ENCODE results near the gene KIRREL3. TPM values are rescaled to one million over a fixed set of nuclear protein-coding genes. Genes with fewer than 3 reads are reported as not detected.
A peak's percentile ranks its signal among the peaks of the same experiment; 100 is the strongest.

KIRREL3 gene
- total and polyA plus RNA-seq, 5 donors from 2014 or later, result not detected

- no peaks in the 10 kb centered on the region for H3K36me3 Mint-ChIP-seq
- no peak overlapping the region for H3K4me3 Mint-ChIP-seq
- ATAC-seq (ENCODE audit: low read depth in 2 of 2) (no peak), DNase-seq (no peak)
- H3K36me3 ChIP-seq (ENCODE audit: control insufficient read depth, insufficient read depth, low read length), result no peaks in the 10 kb centered on the region
- H3K9me3 Mint-ChIP-seq, result peaks cover 0 to 3% (median 0%) of the 10 kb centered on the region in 7 donors
- no peaks in the 10 kb centered on the region for H3K27me3 ChIP-seq (ENCODE audit: control insufficient read depth, insufficient read depth, low read length)
- H3K4me3 ChIP-seq (ENCODE audit: low read depth, low read length), result no peak overlapping the region
- H3K4me1 ChIP-seq (ENCODE audit: control insufficient read depth, insufficient read depth, low read length, poor library complexity, severe bottlenecking), result no peaks in the 10 kb centered on the region
- no peaks in the 10 kb centered on the region for H3K27me3 Mint-ChIP-seq
- H3K9me3 ChIP-seq (ENCODE audit: control insufficient read depth in 2 of 2, low read length in 2 of 2), result no peaks in the 10 kb centered on the region
- H3K4me1 Mint-ChIP-seq, result no peaks in the 10 kb centered on the region
- no peak overlapping the region for H3K27ac ChIP-seq (ENCODE audit: insufficient read depth, low read length, poor library complexity, severe bottlenecking)
- no peak overlapping the region for H3K27ac Mint-ChIP-seq
Observed at GRCh38 chr11:126841999-126842398, 158.6 kb downstream of the KIRREL3 start.

GRCh38 chr11:126840975-126841374, 159.6 kb downstream of the KIRREL3 start:
- Histone ChIP-seq H3K9me3 (ENCODE audit: control insufficient read depth in 2 of 2, low read length in 2 of 2) (no peaks in the 10 kb centered on the region), H3K4me3 (ENCODE audit: low read depth, low read length) (no peak overlapping the region), H3K27me3 (ENCODE audit: control insufficient read depth, insufficient read depth, low read length) (no peaks in the 10 kb centered on the region), H3K4me1 (ENCODE audit: control insufficient read depth, insufficient read depth, low read length, poor library complexity, severe bottlenecking) (no peaks in the 10 kb centered on the region), H3K27ac (ENCODE audit: insufficient read depth, low read length, poor library complexity, severe bottlenecking) (no peak overlapping the region), H3K36me3 (ENCODE audit: control insufficient read depth, insufficient read depth, low read length) (no peaks in the 10 kb centered on the region)
- Mint-ChIP-seq H3K9me3 (peaks cover 0 to 3% (median 0%) of the 10 kb centered on the region in 7 donors), H3K27me3 (peaks cover 7% of the 10 kb centered on the region), H3K4me3 (no peak overlapping the region), H3K4me1 (no peaks in the 10 kb centered on the region), H3K36me3 (no peaks in the 10 kb centered on the region), H3K27ac (peak overlapping the region in 1 of 3 donors; percentile 76)
- DNase-seq (no peak), ATAC-seq (ENCODE audit: low read depth in 2 of 2) (no peak)

GRCh38 chr11:126840201-126840886, 160.2 kb downstream of the KIRREL3 start:
- Histone ChIP-seq H3K4me3 (ENCODE audit: low read depth, low read length) (no peak overlapping the region), H3K36me3 (ENCODE audit: control insufficient read depth, insufficient read depth, low read length) (no peaks in the 10 kb centered on the region), H3K9me3 (ENCODE audit: control insufficient read depth in 2 of 2, low read length in 2 of 2) (no peaks in the 10 kb centered on the region), H3K27me3 (ENCODE audit: control insufficient read depth, insufficient read depth, low read length) (no peaks in the 10 kb centered on the region), H3K4me1 (ENCODE audit: control insufficient read depth, insufficient read depth, low read length, poor library complexity, severe bottlenecking) (no peaks in the 10 kb centered on the region), H3K27ac (ENCODE audit: insufficient read depth, low read length, poor library complexity, severe bottlenecking) (no peak overlapping the region)
- peaks cover 0 to 3% (median 0%) of the 10 kb centered on the region in 7 donors for H3K9me3 Mint-ChIP-seq
- ATAC-seq (ENCODE audit: low read depth in 2 of 2), result no peak
- peaks cover 7% of the 10 kb centered on the region for H3K27me3 Mint-ChIP-seq
- no peaks in the 10 kb centered on the region for H3K36me3 Mint-ChIP-seq
- H3K27ac Mint-ChIP-seq, result no peak overlapping the region
- no peak overlapping the region for H3K4me3 Mint-ChIP-seq
- DNase-seq, result no peak
- H3K4me1 Mint-ChIP-seq, result no peaks in the 10 kb centered on the region

GRCh38 chr11:126839496-126839895, 161.1 kb downstream of the KIRREL3 start:
- no peak overlapping the region for H3K4me3 Mint-ChIP-seq
- Histone ChIP-seq H3K27me3 (ENCODE audit: control insufficient read depth, insufficient read depth, low read length) (no peaks in the 10 kb centered on the region), H3K27ac (ENCODE audit: insufficient read depth, low read length, poor library complexity, severe bottlenecking) (no peak overlapping the region), H3K36me3 (ENCODE audit: control insufficient read depth, insufficient read depth, low read length) (no peaks in the 10 kb centered on the region), H3K9me3 (ENCODE audit: control insufficient read depth in 2 of 2, low read length in 2 of 2) (no peaks in the 10 kb centered on the region), H3K4me1 (ENCODE audit: control insufficient read depth, insufficient read depth, low read length, poor library complexity, severe bottlenecking) (no peaks in the 10 kb centered on the region), H3K4me3 (ENCODE audit: low read depth, low read length) (no peak overlapping the region)
- no peaks in the 10 kb centered on the region for H3K36me3 Mint-ChIP-seq
- no peaks in the 10 kb centered on the region for H3K4me1 Mint-ChIP-seq
- no peak overlapping the region for H3K27ac Mint-ChIP-seq
- ATAC-seq (ENCODE audit: low read depth in 2 of 2) (no peak), DNase-seq (no peak)
- H3K9me3 Mint-ChIP-seq, result peaks cover 0 to 3% (median 0%) of the 10 kb centered on the region in 7 donors
- H3K27me3 Mint-ChIP-seq, result peaks cover 7% of the 10 kb centered on the region

GRCh38 chr11:126838779-126839178, 161.8 kb downstream of the KIRREL3 start:
- Mint-ChIP-seq H3K4me1 (no peaks in the 10 kb centered on the region), H3K27ac (no peak overlapping the region), H3K9me3 (peaks cover 0 to 3% (median 0%) of the 10 kb centered on the region in 7 donors), H3K27me3 (peaks cover 7% of the 10 kb centered on the region), H3K4me3 (no peak overlapping the region), H3K36me3 (no peaks in the 10 kb centered on the region)
- Histone ChIP-seq H3K27me3 (ENCODE audit: control insufficient read depth, insufficient read depth, low read length) (no peaks in the 10 kb centered on the region), H3K27ac (ENCODE audit: insufficient read depth, low read length, poor library complexity, severe bottlenecking) (no peak overlapping the region), H3K36me3 (ENCODE audit: control insufficient read depth, insufficient read depth, low read length) (no peaks in the 10 kb centered on the region), H3K4me1 (ENCODE audit: control insufficient read depth, insufficient read depth, low read length, poor library complexity, severe bottlenecking) (no peaks in the 10 kb centered on the region), H3K9me3 (ENCODE audit: control insufficient read depth in 2 of 2, low read length in 2 of 2) (no peaks in the 10 kb centered on the region), H3K4me3 (ENCODE audit: low read depth, low read length) (no peak overlapping the region)
- DNase-seq (no peak), ATAC-seq (ENCODE audit: low read depth in 2 of 2) (no peak)

GRCh38 chr11:126837581-126837980, 163.0 kb downstream of the KIRREL3 start:
- H3K36me3 ChIP-seq (ENCODE audit: control insufficient read depth, insufficient read depth, low read length), result no peaks in the 10 kb centered on the region
- H3K9me3 Mint-ChIP-seq, result peaks cover 0 to 3% (median under 1%) of the 10 kb centered on the region in 7 donors
- H3K27ac Mint-ChIP-seq, result no peak overlapping the region
- H3K36me3 Mint-ChIP-seq, result no peaks in the 10 kb centered on the region
- DNase-seq, result no peak
- H3K27me3 ChIP-seq (ENCODE audit: control insufficient read depth, insufficient read depth, low read length), result no peaks in the 10 kb centered on the region
- no peak overlapping the region for H3K4me3 ChIP-seq (ENCODE audit: low read depth, low read length)
- H3K4me1 ChIP-seq (ENCODE audit: control insufficient read depth, insufficient read depth, low read length, poor library complexity, severe bottlenecking), result no peaks in the 10 kb centered on the region
- peaks cover 13% of the 10 kb centered on the region for H3K27me3 Mint-ChIP-seq
- H3K4me1 Mint-ChIP-seq, result no peaks in the 10 kb centered on the region
- no peak overlapping the region for H3K27ac ChIP-seq (ENCODE audit: insufficient read depth, low read length, poor library complexity, severe bottlenecking)
- no peak for ATAC-seq (ENCODE audit: low read depth in 2 of 2)
- no peak overlapping the region for H3K4me3 Mint-ChIP-seq
- H3K9me3 ChIP-seq (ENCODE audit: control insufficient read depth in 2 of 2, low read length in 2 of 2), result no peaks in the 10 kb centered on the region

GRCh38 chr11:126834573-126834972, 166.0 kb downstream of the KIRREL3 start:
- H3K4me1 ChIP-seq (ENCODE audit: control insufficient read depth, insufficient read depth, low read length, poor library complexity, severe bottlenecking), result no peaks in the 10 kb centered on the region
- no peaks in the 10 kb centered on the region for H3K27me3 ChIP-seq (ENCODE audit: control insufficient read depth, insufficient read depth, low read length)
- H3K27ac ChIP-seq (ENCODE audit: insufficient read depth, low read length, poor library complexity, severe bottlenecking), result no peak overlapping the region
- DNase-seq (no peak), ATAC-seq (ENCODE audit: low read depth in 2 of 2) (no peak)
- H3K4me3 Mint-ChIP-seq, result no peak overlapping the region
- no peaks in the 10 kb centered on the region for H3K36me3 ChIP-seq (ENCODE audit: control insufficient read depth, insufficient read depth, low read length)
- no peak overlapping the region for H3K27ac Mint-ChIP-seq
- no peaks in the 10 kb centered on the region for H3K36me3 Mint-ChIP-seq
- H3K27me3 Mint-ChIP-seq, result peaks cover 16% of the 10 kb centered on the region
- peaks cover 0 to 3% (median 0%) of the 10 kb centered on the region in 7 donors for H3K9me3 Mint-ChIP-seq
- H3K9me3 ChIP-seq (ENCODE audit: control insufficient read depth in 2 of 2, low read length in 2 of 2), result no peaks in the 10 kb centered on the region
- no peak overlapping the region for H3K4me3 ChIP-seq (ENCODE audit: low read depth, low read length)
- no peaks in the 10 kb centered on the region for H3K4me1 Mint-ChIP-seq

- no peak for ATAC-seq (ENCODE audit: low read depth in 2 of 2)
- H3K36me3 Mint-ChIP-seq, result no peaks in the 10 kb centered on the region
- H3K27me3 Mint-ChIP-seq, result peaks cover 16% of the 10 kb centered on the region
- no peak overlapping the region for H3K27ac ChIP-seq (ENCODE audit: insufficient read depth, low read length, poor library complexity, severe bottlenecking)
- H3K4me3 Mint-ChIP-seq, result no peak overlapping the region
- no peak overlapping the region for H3K4me3 ChIP-seq (ENCODE audit: low read depth, low read length)
- H3K27ac Mint-ChIP-seq, result no peak overlapping the region
- no peaks in the 10 kb centered on the region for H3K36me3 ChIP-seq (ENCODE audit: control insufficient read depth, insufficient read depth, low read length)
- no peaks in the 10 kb centered on the region for H3K4me1 Mint-ChIP-seq
- no peak for DNase-seq
- no peaks in the 10 kb centered on the region for H3K4me1 ChIP-seq (ENCODE audit: control insufficient read depth, insufficient read depth, low read length, poor library complexity, severe bottlenecking)
- no peaks in the 10 kb centered on the region for H3K27me3 ChIP-seq (ENCODE audit: control insufficient read depth, insufficient read depth, low read length)
- no peaks in the 10 kb centered on the region for H3K9me3 ChIP-seq (ENCODE audit: control insufficient read depth in 2 of 2, low read length in 2 of 2)
- H3K9me3 Mint-ChIP-seq, result peaks cover 0 to 1% (median 0%) of the 10 kb centered on the region in 7 donors
Observed at GRCh38 chr11:126834149-126834548, 166.4 kb downstream of the KIRREL3 start.
